GM15510 (cell line): ENCODE data around the gene GLIS1.

Experiments used
- POLR2A ChIP-seq: IDR thresholded peaks from 3 replicates; pipeline ENCODE4 v1.6.1; 2011; ENCODE audit warnings: borderline replicate concordance; ENCODE audit not compliant: insufficient read length; ENCODE audit errors: extremely low read depth

GLIS1 gene

DNA sequence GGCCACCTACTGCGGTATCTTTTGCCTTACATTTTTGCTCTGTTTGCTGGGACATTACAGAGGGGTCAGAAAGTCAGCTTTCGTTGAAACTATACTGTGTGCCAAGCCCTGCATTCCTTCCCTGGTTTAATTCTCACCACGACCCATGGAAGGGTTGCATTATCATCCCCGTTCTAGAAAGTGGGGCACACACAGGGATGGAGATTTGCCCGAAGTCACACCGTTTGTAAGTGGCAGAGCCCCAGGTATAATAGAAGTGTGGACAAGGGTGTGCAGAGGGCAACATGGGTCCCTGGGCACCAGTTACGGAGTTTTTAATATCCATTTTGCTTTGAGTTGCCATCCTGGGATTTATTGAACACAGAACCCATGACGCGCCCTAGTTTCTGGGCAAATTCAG is 268.0 kb downstream of the GLIS1 start:
- TF ChIP-seq POLR2A = no peak

DNA sequence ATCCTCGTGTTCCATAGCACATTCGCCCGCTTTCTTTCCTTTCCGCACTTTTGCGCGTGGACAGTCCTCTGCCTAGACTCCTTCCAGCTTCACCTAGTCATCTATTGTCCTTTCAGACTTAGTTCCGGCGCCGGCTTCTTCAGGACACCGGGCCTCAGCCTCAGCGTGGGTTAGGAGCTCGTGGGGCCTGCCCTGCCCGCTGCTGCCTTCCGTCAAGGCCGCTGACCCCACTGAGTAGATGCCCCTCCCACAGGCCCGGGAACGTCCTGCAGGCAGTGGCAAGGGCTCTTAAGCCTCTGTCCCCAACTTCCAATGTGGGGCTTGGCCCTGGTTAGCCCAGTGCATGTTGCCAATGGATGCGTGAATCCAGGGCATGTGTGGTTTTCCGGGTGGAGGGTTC is 268.4 kb downstream of the GLIS1 start:
- TF ChIP-seq POLR2A = no peak

DNA sequence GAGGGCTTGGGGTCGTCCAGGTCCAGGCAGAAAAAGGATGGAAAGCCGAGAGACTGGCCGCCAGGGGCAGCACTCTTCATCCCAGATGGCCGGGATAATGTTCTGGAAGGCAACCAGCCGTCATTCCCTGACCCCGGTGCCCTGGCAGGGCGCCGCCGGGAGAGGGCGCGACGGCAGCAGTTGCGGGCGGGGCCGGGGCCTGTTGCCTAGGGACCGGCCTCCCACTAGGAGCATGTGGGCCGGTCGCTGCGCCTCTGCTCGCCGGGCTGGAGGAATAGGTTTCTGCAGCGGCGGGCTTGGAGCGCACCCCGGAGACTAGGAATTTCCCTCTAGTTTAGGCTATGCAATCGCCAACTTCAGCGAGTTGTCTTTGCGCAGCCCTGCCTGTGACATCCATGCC is 268.8 kb downstream of the GLIS1 start:
- TF ChIP-seq POLR2A = no peak

DNA sequence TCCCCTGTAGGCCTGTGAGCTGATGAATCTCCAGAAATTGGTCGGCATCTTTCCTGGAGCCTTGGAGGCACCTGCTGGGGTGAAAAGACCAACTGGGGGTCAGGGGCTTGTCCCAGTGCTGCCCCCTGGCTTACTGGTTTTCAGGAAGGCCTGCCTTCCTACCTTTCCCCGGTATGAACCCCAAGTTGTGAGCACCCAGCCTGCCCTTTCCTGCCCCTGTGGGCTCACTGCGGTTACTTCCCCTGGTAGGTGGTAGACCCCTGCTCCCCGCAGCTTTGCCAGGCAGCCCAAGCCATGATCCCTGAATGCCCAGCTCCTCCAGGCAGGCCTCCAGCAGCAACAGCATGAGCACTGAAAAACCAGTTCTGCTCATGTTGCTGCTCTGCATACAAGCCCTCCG is 269.6 kb downstream of the GLIS1 start:
- TF ChIP-seq POLR2A = no peak

DNA sequence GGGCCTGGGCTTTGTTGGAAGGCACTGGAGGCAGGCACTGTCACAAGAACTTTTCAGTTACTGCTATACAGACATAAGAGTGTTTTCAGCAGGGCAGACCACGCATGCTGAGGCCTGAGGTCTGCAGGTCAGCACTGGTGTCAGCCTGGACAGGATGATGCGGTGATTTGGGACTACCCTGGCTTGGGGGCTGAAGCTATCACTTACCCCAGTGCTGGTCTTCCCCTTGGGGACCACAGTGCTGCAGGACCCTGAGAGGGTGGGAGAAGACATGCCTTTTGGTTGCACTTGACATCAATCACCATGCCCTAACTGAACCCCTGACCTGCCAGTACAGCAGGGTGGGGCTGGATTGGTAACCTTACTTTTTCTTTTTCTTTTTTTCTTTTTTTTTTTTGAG is 270.6 kb downstream of the GLIS1 start:
- TF ChIP-seq POLR2A = no peak

DNA sequence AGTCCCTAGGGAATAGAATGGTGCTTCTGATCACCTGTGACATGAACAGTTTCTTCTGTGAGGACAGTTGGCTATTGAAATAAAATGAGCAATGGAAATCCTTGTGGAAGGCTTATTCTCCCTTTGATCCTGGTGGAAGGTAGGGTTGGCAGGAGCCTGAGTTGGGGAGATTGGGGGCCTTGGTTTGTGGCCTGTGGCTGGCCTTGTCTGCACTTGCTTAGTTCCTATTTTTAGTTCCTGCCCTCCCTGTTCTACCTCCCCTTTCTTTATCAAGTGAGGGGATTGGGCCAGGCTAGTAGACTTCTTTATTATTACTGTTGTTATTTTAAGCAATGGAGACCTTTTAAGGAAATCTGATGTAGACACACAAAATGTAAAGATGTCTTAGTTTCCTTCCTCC is 271.6 kb downstream of the GLIS1 start:
- no peak for TF ChIP-seq POLR2A

DNA sequence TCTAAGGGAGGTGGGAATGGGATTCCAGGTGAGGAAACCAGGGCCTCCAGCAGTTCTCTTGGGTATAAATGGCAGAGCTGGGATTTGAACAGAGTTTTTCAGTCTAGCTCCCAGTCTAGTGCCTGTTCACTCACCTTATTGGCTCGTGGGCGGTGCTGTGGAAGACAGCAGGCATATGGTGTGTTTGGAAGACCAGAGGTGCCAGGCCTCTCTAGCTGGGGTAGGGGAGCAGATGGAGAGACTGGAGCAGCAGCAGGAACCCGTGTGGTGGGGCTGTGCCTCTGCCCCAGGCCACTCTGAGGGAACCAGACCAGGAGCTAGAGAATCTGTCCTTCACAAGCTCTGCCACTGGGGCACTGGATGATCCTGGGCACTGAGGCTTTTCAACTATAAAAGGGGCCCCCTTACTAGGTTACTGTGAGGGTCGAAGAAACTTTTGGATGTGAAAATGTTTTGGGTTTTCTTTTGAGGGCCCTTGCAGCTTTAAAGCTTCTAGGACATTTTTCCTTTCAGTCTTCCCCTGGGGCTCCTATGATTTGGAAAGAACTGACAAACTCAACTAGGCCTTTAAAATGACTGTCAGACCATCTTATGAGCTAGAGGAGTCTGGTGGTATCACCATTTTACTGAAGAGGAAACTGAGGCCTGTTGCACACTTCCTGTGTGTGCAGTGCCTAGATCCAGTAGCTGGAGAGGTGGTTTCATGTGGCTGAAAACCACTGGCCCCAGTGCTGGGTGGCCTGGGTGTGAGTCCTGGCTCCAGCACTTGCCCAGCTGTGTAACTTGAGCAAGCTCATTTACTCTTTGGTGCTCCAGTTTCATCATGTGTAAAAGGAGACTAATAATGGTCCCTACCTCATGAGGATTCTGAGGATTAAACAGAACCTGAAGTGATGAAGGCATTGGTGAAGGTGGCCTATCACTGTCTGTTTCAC is 273.7 kb downstream of the GLIS1 start:
- no peak for TF ChIP-seq POLR2A

DNA sequence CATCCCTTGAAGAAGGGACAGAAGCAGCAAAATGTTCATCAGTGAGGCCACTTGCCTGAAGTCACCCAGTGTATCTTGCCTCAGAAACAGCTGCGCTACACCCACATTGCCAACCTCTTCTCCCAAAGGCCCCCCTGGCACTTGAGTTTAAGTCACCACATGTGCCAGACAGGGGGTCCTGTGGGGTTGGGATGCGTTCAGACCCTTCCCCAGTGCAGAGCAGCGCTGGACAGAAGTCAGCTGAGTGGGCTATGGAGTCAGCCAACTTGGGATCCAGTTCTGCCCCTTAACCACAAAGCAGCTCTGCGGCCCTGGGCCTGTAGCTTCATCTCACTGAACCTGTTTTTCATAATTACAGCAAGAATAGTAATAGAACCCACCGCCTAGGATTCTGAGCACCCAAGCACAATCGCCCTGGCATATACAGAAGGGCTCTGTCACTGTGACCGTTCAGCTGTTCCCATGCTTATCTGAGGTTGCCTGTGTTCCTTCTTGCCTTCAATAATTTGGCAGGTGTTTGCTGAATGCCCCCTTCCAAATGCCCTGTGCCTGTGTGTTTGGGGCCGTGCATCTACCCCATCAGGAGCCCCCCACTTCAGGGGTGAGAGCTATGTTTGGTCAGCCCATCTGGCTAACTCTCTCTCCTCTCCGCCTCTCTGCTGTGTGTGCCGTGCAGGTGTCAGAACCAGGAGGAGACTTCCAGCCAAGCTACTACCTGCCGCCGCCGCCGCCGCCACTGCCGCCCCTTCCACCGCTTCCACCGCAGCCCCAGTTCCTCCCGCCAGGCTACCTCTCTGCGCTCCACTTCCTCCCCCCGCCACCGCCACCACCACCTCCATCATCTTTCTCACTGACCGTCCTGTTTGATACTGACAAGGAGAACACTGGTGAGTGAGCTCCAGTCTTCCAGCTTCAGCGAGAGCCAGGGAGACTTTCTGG is 274.7 kb downstream of the GLIS1 start:
- no peak for TF ChIP-seq POLR2A

DNA sequence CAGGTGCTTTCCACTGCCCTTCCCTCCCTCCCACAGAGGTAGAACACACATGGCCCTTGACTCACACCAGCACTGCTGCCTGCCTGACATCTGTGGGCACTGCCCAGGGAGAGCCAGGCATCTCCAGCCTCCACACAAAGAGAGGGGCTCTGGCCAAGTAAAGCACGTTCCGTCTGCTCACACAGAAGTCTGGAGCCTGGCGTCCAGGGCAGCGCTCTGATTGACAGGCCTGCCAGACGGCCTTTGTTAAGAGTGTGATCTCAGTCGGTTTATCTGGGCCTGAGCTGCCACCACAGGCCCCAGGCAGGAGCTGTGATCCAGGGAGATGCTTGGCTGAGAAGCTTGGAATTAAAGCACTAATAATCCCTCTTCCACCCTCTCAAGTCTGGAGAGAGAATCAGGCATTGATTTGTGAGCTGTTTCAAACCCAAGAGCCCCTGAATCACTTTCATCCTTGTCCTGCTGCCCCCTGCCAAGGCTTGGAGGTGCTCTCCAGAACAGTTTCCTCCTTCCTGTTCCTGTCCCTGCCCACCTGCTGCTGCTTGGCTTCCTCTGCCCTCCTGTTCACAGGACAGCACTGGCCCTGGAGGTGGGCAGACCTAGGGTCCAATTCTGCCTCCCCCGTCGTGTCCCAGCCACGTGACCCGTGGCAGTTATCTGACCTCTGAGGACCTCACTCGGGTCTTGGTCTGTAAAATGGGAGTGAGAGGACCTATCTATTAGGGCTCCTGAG is 276.0 kb downstream of the GLIS1 start:
- no peak for TF ChIP-seq POLR2A

DNA sequence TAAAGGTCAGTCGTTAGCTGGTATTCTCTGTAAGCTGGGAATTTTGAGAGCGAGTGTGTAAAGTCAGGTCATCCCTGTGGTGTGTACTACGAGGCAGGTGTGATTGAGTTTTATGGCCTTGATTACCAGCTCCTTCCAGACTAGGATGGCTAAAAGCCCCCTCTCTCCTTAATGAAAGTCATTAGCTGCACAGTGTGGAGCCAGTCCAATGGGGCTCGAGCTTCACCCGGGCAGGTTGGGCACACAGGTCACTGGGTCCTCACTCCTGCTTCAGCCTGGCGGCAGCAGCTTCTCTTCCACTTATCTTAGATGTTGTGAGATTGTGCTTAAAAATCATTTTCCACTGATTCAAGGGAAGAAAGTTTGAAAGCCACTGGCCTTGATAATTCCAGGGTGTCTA is 276.8 kb downstream of the GLIS1 start:
- no peak for TF ChIP-seq POLR2A

DNA sequence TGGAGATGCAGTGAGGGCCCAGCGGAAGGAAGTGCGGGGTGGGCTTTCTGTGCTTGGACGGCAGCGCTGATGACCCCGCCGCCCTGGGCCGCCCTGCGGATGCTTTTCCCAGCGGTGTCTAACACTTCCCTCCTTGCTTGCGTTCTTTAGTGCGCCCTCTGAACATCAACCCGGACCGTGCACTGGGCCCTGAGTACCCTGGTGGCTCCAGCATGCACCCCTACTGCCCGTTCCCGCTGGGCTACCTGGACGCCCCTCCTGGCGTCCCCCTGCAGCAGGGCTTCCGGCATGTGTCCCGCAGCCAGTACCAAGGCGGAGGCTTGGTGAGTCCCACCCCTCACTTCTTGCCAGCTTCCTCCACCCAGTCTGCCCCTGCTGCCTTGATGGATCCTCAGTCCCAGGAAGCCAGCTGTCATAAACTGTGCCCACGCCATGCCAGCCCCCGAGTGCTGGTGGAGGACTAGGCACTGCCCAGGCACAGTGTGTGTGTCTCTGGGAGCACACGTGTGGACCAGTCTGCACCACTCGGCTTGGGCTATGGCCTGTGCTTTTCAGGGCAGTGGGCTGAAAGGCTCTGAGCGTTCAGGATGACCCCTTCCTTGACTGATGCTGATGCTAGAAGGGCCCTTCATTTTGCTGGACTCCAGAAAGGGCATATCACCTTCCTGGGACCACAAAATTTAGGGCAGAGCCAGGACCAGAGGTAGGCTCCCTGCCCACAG is 277.5 kb downstream of the GLIS1 start:
- TF ChIP-seq POLR2A = no peak

DNA sequence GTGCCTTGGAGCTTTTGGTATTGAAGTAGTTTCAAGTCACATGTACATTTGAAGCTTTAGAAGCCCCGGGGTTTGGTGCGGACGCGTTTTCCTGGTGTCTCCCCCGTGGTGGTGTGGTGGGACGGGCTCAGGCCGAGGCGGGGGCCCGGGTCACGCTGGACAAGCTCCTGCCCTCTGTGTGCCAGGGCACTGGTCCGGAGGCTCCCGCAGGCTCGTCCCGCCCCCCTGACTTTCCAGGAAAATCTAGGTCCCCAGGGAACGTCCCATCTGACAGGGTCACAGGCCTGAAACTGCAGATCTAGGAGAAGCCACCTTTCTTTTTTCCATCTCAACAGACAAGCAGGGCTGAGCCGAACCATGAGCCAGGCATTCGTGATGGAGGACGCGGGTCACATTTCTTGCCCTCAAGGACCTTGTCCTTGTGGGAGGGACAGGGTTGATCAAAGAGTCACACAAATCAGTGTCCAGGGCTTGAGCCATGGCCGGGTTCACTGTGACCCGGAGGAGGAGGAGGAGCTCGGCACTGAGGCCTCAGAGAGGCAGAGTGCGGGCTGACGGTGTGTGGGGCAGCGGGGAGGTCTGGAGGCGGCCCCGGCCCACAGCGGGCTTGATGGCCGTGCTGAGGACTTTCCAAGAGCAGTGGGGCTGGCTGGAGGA is 278.2 kb downstream of the GLIS1 start:
- no peak for TF ChIP-seq POLR2A

DNA sequence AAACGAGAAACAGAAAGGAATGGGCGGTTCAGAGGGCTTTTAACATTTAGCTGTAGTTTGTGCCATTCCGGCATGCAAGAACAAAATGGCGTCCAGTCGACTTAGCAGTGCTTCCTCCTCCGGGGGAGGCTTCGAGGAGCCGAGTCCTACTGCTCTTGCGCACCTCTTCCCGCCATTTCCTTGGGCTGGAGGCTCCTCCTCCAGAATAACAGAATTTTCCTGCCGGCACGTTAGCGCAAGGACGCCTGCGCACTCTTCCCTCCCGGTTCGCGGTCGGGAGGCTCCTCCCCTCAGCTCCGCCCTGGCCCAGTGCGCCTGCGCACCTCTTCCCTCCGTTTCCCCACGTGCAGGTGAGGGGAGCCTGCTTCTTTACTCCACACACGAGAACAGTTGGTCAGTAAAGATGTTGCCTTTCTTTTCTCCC is 278.7 kb downstream of the GLIS1 start:
- no peak for TF ChIP-seq POLR2A
